GM10847 (cell line): ENCODE measurements around the gene SARM1.

ENCODE experiments used
- POLR2A ChIP-seq: IDR thresholded peaks from 2 replicates; pipeline ENCODE4 v1.6.1; 2011; ENCODE audit not compliant: insufficient read length; ENCODE audit errors: extremely low read depth

The SARM1 gene

DNA sequence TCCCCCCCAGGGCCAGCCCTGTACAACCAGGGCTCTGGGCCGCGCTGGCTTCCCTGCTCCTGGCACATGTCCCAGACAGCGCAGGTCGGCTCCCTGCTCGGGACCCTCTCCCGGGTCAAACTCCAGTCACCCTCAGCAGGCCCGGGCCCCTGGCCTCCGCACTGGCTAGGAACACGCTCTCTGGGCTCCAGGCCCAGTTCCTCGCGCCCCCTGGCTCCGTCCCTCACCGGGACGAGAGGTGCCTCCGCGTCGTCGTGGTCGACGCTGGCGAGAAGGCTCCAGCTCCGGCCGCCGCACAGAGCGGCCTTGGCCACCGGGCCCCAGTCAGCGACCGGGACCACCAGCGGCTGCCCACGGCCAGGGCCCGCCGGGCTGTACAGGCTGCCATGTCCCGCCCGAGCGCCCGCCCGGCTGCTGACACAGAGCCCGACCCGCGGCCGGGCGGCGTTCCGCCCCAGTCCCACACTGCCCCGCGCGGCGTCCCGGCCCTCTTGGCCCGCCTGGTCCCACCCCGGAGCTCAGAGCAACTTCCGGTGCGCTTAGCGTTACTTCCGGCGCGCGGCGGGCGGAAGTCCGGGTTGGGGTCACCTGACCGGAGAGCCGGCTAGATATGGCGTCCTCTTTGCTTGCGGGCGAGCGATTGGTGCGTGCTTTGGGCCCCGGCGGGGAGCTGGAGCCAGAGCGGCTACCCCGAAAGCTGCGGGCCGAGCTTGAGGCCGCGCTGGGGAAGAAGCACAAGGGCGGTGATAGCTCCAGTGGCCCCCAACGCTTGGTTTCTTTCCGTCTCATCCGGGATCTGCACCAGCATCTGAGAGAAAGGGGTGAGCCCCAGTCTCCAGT, 14.2 kb upstream of the SARM1 start, which contains the start of gene POLDIP2:
TSS of gene POLDIP2 (minus strand) at position 467 of the 840 bp plus-strand sequence. CDS start at position 388, 79 bp downstream.
- TF ChIP-seq POLR2A = peak; percentile 98

DNA sequence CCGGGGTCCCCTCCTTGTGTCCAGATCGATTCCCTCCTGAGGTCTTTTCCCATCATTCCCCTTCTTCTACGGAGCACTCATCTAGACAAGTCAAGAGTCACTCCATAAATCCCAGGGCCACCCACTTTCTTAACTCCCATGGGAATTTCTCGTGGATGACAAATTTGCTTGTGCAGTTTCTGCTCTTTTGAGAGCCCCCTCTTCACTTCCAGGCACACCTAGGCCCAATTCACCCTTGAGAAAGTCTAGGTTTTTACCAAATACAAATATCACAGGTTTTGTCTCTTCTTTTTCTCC, 13.6 kb upstream of the SARM1 start:
- TF ChIP-seq POLR2A = no peak

DNA sequence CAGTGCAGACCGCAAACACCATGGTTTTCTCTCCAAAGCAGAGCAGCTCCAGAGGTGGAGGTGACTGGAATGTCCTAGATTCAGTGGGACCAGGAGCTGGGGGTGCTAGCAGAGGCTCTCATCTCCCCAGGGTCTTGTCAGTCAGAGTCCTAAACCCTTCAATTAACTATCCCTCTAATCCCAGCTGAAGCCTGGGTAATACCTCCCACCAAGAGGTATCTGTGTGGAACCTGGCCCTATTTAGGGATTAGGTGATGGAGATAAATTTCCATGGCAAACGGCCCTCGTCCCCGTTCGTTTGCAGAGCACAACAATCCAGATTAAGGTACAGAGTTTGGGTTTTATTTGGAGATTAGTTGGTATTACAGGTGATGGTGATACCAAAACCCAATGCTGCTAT, 8.3 kb upstream of the SARM1 start:
- TF ChIP-seq POLR2A = no peak

DNA sequence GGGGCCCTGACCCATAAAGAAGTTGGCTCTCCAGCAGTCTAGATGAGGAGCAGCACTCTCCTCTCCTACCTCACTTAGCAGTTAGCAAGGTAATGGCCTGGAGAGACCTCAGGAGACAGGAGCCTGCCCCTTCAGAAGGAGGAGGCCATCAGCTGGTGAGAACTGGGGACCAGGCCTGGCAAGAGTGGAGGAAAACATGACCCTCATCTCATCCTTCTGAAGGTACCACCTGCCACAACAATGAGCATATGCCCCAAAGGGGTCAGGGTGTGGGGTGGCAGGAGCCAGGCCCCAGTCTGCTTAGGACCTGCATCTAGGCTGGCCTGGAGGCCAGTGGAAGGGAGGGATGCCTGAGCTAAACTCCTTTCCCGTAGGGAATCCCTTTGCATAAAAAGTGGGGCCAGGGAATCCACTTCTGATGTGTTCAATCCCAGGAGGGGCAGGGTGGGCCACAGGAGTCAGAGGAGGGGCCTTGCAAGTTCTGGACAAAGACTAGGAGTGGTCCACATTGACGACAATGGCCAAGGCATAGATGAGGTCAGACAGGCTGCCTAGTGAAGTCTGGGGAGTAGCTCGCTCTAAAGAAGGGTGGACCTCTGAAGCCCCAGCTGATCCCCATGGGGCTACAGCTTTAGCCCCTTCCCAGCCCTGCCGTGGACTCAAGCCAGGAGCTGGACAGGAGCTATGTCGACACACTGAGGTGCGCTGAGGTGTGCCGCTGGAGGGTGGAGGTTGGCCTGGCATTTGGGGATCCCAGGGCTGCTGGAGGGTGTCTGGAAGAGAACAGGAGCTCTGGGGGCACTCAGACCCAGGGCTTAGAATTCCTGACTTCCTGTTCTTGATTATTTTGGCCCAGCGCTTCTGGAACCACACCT, 7.5 kb upstream of the SARM1 start:
- no peak for TF ChIP-seq POLR2A

DNA sequence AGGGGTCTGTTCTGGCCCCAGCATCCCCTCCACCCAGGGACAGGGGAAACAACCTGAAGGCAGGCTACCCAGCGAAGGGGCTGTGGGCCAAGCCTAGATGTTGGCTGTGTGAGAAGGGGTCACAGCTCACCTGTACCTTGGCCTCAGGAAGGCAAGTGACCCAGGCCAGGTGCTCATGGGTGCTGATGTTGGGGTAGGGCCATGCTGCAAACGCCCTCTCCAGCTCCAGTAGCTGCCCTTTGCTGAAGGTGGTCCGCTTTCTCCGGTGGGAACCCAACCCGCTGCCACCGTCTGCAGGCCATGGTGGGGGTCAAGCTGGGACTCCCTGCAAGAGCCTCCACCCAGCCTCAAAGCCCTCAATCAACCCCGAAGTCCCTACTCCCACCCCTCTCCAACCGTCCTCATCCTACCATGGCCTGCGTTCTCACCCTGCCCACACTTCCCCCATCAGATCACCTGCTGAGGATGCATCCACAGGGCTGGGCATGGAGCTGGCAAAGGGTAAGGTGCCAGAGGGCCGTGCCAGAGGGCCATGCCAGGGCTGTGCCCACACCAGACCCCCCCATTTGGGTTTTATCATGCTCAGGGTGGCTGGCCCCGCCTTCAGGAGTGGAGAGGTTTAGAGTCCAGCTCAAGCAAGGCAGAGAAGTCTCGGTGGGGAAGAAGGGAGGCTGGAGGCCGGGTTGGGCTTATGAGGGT, 6.7 kb upstream of the SARM1 start, which contains the start of gene SEBOX:
TSS of gene SEBOX (minus strand) at position 535 of the 699 bp plus-strand sequence. CDS start at position 487, 48 bp downstream.
- TF ChIP-seq POLR2A = no peak

DNA sequence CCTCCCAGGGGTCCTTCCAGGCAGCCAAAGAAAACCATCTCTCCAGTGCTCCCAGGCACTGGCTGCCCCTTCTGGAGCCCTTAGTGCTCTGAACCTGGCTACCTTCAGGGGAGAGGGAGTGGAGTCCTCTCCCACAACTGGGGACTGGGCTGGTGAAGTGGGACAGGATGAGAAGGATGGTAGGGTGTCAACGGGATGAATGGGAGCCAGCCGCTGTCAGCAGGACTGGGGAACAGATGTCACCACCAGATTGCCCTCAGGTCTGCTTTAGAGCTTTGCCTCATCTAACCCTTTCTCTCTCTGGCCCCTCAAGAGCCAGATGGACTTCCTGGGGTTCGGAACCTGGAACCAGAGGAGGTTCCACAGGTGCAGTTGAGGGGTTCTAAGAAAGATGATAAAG, 6.0 kb upstream of the SARM1 start:
- TF ChIP-seq POLR2A = no peak

DNA sequence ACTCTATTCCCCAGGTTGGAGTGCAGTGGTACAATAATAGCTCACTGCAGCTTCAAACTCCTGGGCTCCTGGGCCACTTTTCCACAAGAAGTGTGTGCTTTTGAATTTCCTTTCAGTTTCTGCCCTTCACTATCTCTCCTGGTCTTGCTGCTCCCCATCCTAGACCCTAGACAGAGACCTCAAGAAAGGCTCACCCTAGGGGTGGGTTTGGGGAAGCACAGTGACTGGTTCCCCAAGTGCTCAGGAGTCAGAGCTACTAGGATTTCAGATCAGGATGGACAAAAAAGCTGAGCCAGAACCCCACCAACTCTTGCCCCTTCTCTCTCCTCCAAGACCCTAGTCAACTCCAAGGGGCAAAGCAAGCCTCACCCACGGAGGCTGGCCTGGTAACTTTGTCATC, 4.9 kb upstream of the SARM1 start:
- TF ChIP-seq POLR2A = no peak

DNA sequence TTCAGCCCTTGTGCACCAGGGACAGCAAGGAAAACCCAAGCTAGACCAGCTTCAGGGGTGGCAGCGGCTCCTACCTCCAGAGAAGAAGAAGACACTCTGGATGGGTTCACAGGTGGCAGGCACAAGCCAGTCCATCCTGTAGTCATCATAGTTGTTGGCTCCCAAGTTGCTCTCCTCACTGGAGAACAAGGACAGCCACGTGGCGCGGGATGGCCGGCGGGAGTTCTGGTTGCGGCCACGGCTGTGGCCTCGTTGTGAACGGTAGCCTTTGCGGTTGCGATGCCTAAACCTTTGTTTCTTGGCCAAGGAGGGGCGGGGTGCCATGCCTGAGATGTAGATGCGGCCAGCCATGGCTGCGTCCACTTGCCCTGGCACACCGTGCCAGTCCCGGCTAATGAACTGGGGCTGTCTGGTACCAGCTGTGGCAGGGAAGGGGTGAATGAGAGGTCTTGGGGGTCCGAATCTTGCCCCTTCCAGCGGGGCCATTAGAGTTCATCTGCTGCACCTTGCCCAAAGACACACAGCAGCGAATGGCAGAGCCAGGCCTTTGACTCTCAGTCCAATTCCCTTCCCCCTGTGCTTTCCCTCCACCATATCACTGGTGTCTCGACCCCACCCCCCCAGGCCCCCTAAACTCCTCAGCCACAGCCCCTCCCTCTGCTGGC, 3.7 kb upstream of the SARM1 start:
- TF ChIP-seq POLR2A = no peak

DNA sequence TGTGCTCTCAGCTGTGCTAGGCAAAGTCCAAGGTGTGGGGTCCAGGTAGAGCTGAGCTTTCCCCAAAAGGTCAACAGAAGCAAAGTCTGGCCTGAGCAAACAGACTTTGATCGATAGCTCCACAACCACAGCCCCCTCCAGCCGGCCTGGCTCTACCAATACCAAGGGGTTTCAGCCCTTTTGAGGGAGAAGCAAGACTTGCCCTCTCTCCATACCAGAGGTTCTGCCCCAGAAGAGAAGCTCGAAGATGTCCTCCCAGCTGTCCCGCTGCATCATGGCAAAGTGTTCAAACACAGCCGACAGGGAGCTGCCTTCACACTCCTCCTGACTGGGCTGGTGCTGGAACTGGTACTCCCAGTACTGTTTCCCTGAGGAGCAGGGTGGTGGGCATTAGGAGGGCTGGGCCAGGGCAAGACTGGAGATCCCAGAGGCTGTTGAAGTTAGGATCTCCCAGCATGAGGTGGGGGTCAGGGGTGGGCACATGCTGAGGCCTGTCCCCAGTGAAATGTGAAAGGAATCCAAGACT, 3.1 kb upstream of the SARM1 start:
- TF ChIP-seq POLR2A = no peak

DNA sequence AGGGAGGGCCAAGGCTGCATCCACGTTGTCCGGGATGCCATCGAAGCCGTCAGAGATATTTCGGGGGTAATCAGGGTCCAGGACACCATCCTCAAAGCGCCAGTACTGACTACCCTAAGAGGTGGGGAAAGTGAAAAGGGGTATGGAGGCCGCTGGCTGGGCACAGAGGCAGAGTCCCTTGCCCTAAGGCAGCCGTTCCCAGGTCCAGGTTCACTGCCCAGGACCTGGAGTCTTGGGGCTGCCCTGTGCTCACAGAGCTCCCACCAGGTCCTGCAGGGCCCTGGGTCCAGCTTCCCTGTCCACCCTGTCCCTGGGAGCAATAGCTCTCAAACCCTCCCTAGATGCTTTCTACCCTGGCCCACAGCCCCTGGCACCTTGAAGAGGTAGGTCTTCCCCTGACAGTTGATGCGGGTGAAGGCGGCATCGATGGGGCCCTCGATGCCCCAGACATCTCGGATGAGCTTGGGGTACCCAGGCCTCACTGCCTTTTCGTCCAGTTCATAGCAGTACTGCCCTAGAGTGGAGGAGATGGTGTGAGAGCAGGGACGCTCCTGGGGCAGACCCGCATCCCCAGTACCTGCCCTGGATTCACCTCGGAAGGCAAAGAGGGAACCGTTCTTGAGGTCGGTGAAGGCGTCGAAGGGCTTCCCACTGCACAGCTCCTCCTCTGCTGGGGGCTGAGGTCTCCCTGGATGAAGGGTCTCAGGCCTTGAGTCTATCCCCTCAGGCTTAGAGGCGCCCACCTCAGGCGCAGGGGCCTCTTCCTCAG, 2.4 kb upstream of the SARM1 start:
- TF ChIP-seq POLR2A = no peak

DNA sequence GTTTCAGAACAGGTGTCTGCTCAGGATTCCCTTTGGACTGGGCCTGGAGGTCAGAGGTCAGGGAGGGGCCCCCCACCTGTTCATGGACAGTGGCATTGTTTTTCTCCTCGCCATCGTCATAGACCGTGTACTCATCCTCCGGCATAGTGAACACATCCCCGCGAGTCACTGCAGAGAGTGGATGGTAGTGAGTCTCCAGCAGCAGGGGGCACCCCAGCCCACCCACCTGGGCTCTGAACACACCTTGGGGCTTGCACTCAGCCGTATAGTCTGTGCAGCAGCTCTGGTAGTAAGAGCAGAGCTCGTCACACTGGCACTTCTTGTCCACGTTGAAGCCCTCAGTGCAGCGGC, 1.8 kb upstream of the SARM1 start:
- TF ChIP-seq POLR2A = no peak

DNA sequence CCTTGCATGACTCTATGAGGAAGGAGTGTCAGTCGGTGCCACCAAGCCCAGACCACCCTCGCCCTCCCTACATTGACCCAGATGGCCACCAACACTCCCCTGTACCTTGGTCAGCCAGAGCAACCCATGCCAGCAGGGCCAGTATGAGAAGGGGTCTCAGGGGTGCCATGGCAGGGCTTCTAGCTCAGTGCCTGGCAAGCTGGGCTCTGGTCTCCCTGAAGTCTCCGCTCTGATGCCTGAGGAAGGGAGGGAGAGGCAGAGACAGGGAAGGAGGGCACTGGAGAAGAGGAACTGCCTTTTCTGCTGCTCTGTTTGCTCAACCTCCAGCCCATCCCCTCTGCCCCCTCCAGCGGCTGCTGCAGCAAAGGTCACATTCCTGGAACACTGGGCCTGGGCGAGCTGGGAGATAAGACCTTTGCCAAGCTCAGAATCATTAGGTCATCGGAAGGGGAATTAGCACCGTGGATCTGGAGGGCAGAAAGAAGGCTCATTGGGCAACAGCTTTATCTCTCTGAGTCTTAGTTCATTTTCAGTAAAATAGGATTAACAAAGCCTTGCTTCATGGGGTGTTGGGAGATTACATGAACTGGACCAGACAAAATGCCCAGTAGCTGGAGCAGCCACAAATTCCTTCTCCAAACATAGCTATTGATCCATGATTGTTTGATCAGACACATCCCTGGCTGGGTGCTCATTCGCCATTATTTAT, 1.3 kb upstream of the SARM1 start, which contains the start of gene VTN:
TSS of gene VTN (minus strand) at position 273 of the 709 bp plus-strand sequence. CDS start at position 169, 104 bp downstream.
- no peak for TF ChIP-seq POLR2A

DNA sequence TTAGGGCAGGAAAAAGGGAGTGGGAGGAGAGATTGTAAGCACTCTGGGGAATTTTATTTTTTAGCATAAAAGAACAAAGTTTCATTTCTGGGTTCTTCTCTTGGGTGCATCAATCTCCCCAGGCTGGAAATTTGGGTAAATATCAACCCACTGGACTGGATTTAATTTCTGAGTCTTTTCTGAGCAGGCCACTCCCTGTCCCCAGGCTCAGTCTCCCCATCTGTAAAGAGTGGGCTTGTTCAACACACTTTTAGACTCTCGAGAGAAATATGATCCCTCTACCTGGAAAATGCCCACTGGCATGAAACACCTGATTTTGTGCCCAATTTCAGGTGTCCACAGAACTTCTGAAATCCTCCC, 770 bp upstream of the SARM1 start:
- TF ChIP-seq POLR2A = no peak
